Right ventricle myocardium inferior (tissue), 1 donor: ENCODE results near the gene NPPA. TPM values are rescaled to one million over a fixed set of nuclear protein-coding genes. Genes with fewer than 3 reads are reported as not detected.
A peak's percentile ranks its signal among the peaks of the same experiment; 100 is the strongest.
"Not testable (repeated sequence)": the region's sequence is repeated elsewhere in the genome, so short reads cannot be mapped to it uniquely, and the experiment has no call there.

ENCODE experiments used
- ATAC-seq: fragments of 200-7000 bp; cut with Tn5 transposase; one replicate; pipeline ENCODE4 v1.9.1; 2020; ENCODE audit warnings: mild to moderate bottlenecking, moderate library complexity
- DNase-seq: peaks from one replicate; pipeline ENCODE4 v3.0.0; 2021; ENCODE audit errors: missing footprints
- intact Hi-C: fragments of 100-400 bp; cut with DNase I; formaldehyde crosslinking; loops from one replicate; pipeline ENCODE4 v1.11.0; 2022
- total RNA-seq: library from RNA; stranded (reverse); fragmentation: NEBNext Ultra II Directional; extraction: Animal tissue kit (Norgen Biotek cat#: 25700); gene quantifications from one replicate; pipeline ENCODE4 v1.2.1, GENCODE V29; 2021
- donor health status: DM: no; HTN: yes; CAD: no; lungs with severe emphysema.

Gene NPPA
- total RNA-seq, 1 donor from 2014 or later = 8.2 TPM

GRCh38 chr1:11833497-11833896 is 14.1 kb downstream of the NPPA start:
- ATAC-seq (no peak), DNase-seq (no peak)
- intact Hi-C loops = loop anchor here (10.0 kb wide), 2 partner anchors 141 to 201 kb away; no protein-coding TSS in a partner anchor

GRCh38 chr1:11831945-11832725 is 15.4 kb downstream of the NPPA start:
- no peak for DNase-seq
- intact Hi-C loops = loop anchor here (10.0 kb wide), 2 partner anchors 143 to 203 kb away; no protein-coding TSS in a partner anchor
- ATAC-seq = no peak

GRCh38 chr1:11828511-11828910 is 19.1 kb downstream of the NPPA start:
- ATAC-seq (no peak), DNase-seq (no peak)
- intact Hi-C loops = no loop called here

GRCh38 chr1:11826946-11827345 is 20.6 kb downstream of the NPPA start:
- DNase-seq (no peak), ATAC-seq (no peak)
- intact Hi-C loops = no loop called here

GRCh38 chr1:11825131-11825530 is 22.5 kb downstream of the NPPA start:
- DNase-seq (no peak), ATAC-seq (no peak)
- intact Hi-C loops = no loop called here

GRCh38 chr1:11823366-11824137 is 24.0 kb downstream of the NPPA start:
- ATAC-seq = no peak
- intact Hi-C loops = no loop called here

GRCh38 chr1:11822091-11822490 is 25.5 kb downstream of the NPPA start:
- ATAC-seq = no peak
- intact Hi-C loops = no loop called here
- DNase-seq = no peak

More at GRCh38 chr1:11823366-11824137, 24.0 kb downstream of the NPPA start:
- DNase-seq = no peak

GRCh38 chr1:11817192-11817591 is 30.4 kb downstream of the NPPA start:
- ATAC-seq = no peak
- DNase-seq = no peak
- intact Hi-C loops = no loop called here

- intact Hi-C loops = no loop called here
- DNase-seq = no peak
- no peak for ATAC-seq
These were observed 34.6 kb downstream of the NPPA start for GRCh38 chr1:11813021-11813420.

- no peak for DNase-seq
- ATAC-seq = no peak
- intact Hi-C loops = no loop called here
These were observed 40.5 kb downstream of the NPPA start for GRCh38 chr1:11807133-11807532.

GRCh38 chr1:11806307-11806936 is 41.2 kb downstream of the NPPA start:
- intact Hi-C loops = no loop called here
- no peak for DNase-seq

GRCh38 chr1:11805422-11806306 is 41.9 kb downstream of the NPPA start, which contains the start of the genes CLCN6 and MTHFR:
Gene CLCN6 (plus strand): TSS chr1:11806191. CDS start chr1:11806263, 72 bp downstream.
Gene MTHFR (minus strand): TSS chr1:11805964. CDS start chr1:11803116, 2,848 bp downstream.
- DNase-seq (peak; percentile 99), ATAC-seq (peak; percentile 88)
- intact Hi-C loops = loop anchor here (2.0 kb wide), 1 partner anchor 15 kb away; no protein-coding TSS in a partner anchor

More at GRCh38 chr1:11806307-11806936, 41.2 kb downstream of the NPPA start:
- ATAC-seq = peak; percentile 13

GRCh38 chr1:11804666-11805421 is 42.7 kb downstream of the NPPA start:
- intact Hi-C loops = loop anchor here (2.0 kb wide), 1 partner anchor 14 kb away; no protein-coding TSS in a partner anchor
- peak; percentile 8 for ATAC-seq
- DNase-seq = peak; percentile 62

- not testable (repeated sequence) for ATAC-seq
- DNase-seq = peak; percentile 30
- intact Hi-C loops = loop anchor here (2.0 kb wide), 2 partner anchors 13 to 67 kb away; partner anchors contain the start of gene AGTRAP
These were observed 43.5 kb downstream of the NPPA start for GRCh38 chr1:11803924-11804665.

GRCh38 chr1:11802973-11803885 is 44.4 kb downstream of the NPPA start:
- ATAC-seq = peak; percentile 63
- intact Hi-C loops = loop anchor here (2.0 kb wide), 1 partner anchor 66 kb away; the partner anchor contains the start of gene AGTRAP
- peak; percentile 95 for DNase-seq

- intact Hi-C loops = loop anchor here (2.0 kb wide), 1 partner anchor 66 kb away; the partner anchor contains the start of gene AGTRAP
- ATAC-seq (no peak), DNase-seq (no peak)
These were observed 45.0 kb downstream of the NPPA start for GRCh38 chr1:11802616-11802972.
